ENCODE results near the gene PRDM2.
"Not testable (repeated sequence)": the region's sequence is repeated elsewhere in the genome, so short reads cannot be mapped to it uniquely, and the experiment has no call there.

The PRDM2 gene

GRCh38 chr1:13703558-13704490, 3.8 kb downstream of the PRDM2 start:
- Mint-ChIP-seq H3K27ac (peak overlapping the region; percentile 99), H3K4me3 (no peak overlapping the region), H3K4me1 (ENCODE audit: low read depth in 2 of 2) (peaks cover 32 to 63% of the 10 kb centered on the region in 2 donors), H3K27me3 (no peaks in the 10 kb centered on the region), H3K9me3 (peaks cover 0 to 3% of the 10 kb centered on the region in 2 donors), H3K36me3 (ENCODE audit: insufficient read depth) (peaks cover 47% of the 10 kb centered on the region)
- DNase-seq (no peak), ATAC-seq (replicated peaks) (no peak)

- peak overlapping the region; percentile 8 to 25 for H3K27ac Mint-ChIP-seq
- DNase-seq (no peak), ATAC-seq (replicated peaks) (no peak)
- H3K27me3 Mint-ChIP-seq = no peaks in the 10 kb centered on the region
- H3K36me3 Mint-ChIP-seq (ENCODE audit: insufficient read depth) = peaks cover 29% of the 10 kb centered on the region
- H3K4me3 Mint-ChIP-seq = no peak overlapping the region
- no peaks in the 10 kb centered on the region for H3K9me3 Mint-ChIP-seq
- peaks cover 24 to 61% of the 10 kb centered on the region in 2 donors for H3K4me1 Mint-ChIP-seq (ENCODE audit: low read depth in 2 of 2)
Measured at GRCh38 chr1:13706046-13706445, 6.1 kb downstream of the PRDM2 start.

GRCh38 chr1:13707164-13707563, 7.2 kb downstream of the PRDM2 start:
- H3K4me1 Mint-ChIP-seq (ENCODE audit: low read depth in 2 of 2) = peaks cover 24 to 60% of the 10 kb centered on the region in 2 donors

DNA sequence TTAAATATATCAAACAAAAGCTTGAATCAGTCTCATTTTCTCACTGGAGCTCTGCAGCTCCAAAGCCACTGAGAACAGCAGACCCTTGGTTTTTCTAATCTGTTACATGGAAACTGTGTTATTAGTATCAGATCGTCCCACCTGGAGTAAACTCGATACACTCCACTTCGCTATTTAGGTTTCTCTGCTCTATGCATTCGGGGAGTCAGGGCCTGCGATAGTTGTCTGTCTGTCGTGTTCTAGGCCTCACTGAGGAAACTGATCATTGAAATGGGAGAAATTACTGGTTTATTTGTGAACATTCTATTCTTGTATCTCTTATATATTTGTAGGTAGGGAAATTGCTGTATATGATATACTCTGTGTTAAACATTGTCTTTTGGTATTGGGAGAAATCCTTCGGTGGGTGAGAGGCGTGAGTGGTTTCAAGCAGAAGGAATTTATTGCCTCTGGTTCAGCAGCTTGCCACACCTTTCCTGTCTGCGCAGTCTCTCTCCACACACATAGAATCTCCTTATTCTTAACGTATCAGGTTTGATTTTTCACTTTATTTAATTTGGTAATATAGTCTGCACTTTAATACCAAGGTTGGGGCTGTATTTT, 8.5 kb downstream of the PRDM2 start:
- Mint-ChIP-seq H3K9me3 (no peaks in the 10 kb centered on the region), H3K27ac (no peak overlapping the region), H3K27me3 (no peaks in the 10 kb centered on the region), H3K36me3 (ENCODE audit: insufficient read depth) (peaks cover 12% of the 10 kb centered on the region), H3K4me1 (ENCODE audit: low read depth in 2 of 2) (peaks cover 13 to 57% of the 10 kb centered on the region in 2 donors), H3K4me3 (no peak overlapping the region)
- DNase-seq = no peak
- ATAC-seq (replicated peaks) = no peak

More at GRCh38 chr1:13707164-13707563, 7.2 kb downstream of the PRDM2 start:
- no peaks in the 10 kb centered on the region for H3K27me3 Mint-ChIP-seq
- DNase-seq (no peak), ATAC-seq (replicated peaks) (no peak)
- no peaks in the 10 kb centered on the region for H3K9me3 Mint-ChIP-seq
- H3K4me3 Mint-ChIP-seq = no peak overlapping the region
- peaks cover 21% of the 10 kb centered on the region for H3K36me3 Mint-ChIP-seq (ENCODE audit: insufficient read depth)
- H3K27ac Mint-ChIP-seq = no peak overlapping the region

- DNase-seq (no peak), ATAC-seq (replicated peaks) (no peak)
- no peaks in the 10 kb centered on the region for H3K27me3 Mint-ChIP-seq
- no peaks in the 10 kb centered on the region for H3K9me3 Mint-ChIP-seq
- peaks cover 13 to 53% of the 10 kb centered on the region in 2 donors for H3K4me1 Mint-ChIP-seq (ENCODE audit: low read depth in 2 of 2)
- no peak overlapping the region for H3K4me3 Mint-ChIP-seq
- peaks cover 12% of the 10 kb centered on the region for H3K36me3 Mint-ChIP-seq (ENCODE audit: insufficient read depth)
- no peak overlapping the region for H3K27ac Mint-ChIP-seq
Measured at GRCh38 chr1:13710086-13710485, 10.1 kb downstream of the PRDM2 start.

DNA sequence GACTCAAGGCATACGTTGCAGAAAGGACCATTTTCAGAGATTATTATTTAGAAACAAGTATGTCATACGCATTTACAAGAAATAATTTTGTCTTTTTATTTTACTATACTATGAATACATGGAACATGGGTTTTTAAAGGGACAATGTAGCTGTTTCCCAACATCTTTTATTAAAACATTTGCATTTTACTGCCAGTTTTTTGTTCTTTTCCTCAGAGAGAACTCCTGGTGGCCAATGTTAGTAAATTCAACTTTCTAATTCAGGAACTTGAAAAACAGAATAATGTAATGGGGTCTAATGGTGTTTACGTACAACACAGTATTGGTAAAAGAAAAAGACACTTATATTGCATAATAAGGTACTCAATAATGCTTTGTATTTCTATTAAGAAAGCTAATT, 14.9 kb downstream of the PRDM2 start:
- no peaks in the 10 kb centered on the region for H3K36me3 Mint-ChIP-seq (ENCODE audit: insufficient read depth)
- H3K9me3 Mint-ChIP-seq = no peaks in the 10 kb centered on the region
- H3K4me1 Mint-ChIP-seq (ENCODE audit: low read depth in 2 of 2) = peaks cover 11 to 32% of the 10 kb centered on the region in 2 donors
- no peak overlapping the region for H3K27ac Mint-ChIP-seq
- no peak for ATAC-seq (replicated peaks)
- no peak overlapping the region for H3K4me3 Mint-ChIP-seq
- no peak for DNase-seq
- H3K27me3 Mint-ChIP-seq = no peaks in the 10 kb centered on the region

- H3K27me3 Mint-ChIP-seq; H3K4me3 Mint-ChIP-seq; H3K36me3 Mint-ChIP-seq (ENCODE audit: insufficient read depth); H3K9me3 Mint-ChIP-seq; ATAC-seq (replicated peaks); H3K27ac Mint-ChIP-seq; DNase-seq: not testable (repeated sequence)
- H3K4me1 Mint-ChIP-seq (ENCODE audit: low read depth in 2 of 2) = peaks cover 9 to 27% of the 10 kb centered on the region in 2 donors
Measured at GRCh38 chr1:13715616-13716287, 15.8 kb downstream of the PRDM2 start.

GRCh38 chr1:13722808-13723360, 22.9 kb downstream of the PRDM2 start:
- H3K9me3 Mint-ChIP-seq = no peaks in the 10 kb centered on the region
- H3K27ac Mint-ChIP-seq = peak overlapping the region; percentile 3 to 10
- DNase-seq (no peak), ATAC-seq (replicated peaks) (no peak)
- H3K4me3 Mint-ChIP-seq = no peak overlapping the region
- H3K36me3 Mint-ChIP-seq (ENCODE audit: insufficient read depth) = peaks cover 7% of the 10 kb centered on the region
- no peaks in the 10 kb centered on the region for H3K27me3 Mint-ChIP-seq
- H3K4me1 Mint-ChIP-seq (ENCODE audit: low read depth in 2 of 2) = peaks cover 17 to 19% of the 10 kb centered on the region in 2 donors

- Mint-ChIP-seq H3K4me3 (no peak overlapping the region), H3K27me3 (no peaks in the 10 kb centered on the region), H3K36me3 (ENCODE audit: insufficient read depth) (peaks cover 7% of the 10 kb centered on the region), H3K4me1 (ENCODE audit: low read depth in 2 of 2) (peaks cover 15% of the 10 kb centered on the region in 2 donors), H3K9me3 (no peaks in the 10 kb centered on the region), H3K27ac (peak overlapping the region; percentile 10 to 31)
- DNase-seq = no peak
- ATAC-seq (replicated peaks) = no peak
Measured at GRCh38 chr1:13723810-13724209, 23.8 kb downstream of the PRDM2 start.

DNA sequence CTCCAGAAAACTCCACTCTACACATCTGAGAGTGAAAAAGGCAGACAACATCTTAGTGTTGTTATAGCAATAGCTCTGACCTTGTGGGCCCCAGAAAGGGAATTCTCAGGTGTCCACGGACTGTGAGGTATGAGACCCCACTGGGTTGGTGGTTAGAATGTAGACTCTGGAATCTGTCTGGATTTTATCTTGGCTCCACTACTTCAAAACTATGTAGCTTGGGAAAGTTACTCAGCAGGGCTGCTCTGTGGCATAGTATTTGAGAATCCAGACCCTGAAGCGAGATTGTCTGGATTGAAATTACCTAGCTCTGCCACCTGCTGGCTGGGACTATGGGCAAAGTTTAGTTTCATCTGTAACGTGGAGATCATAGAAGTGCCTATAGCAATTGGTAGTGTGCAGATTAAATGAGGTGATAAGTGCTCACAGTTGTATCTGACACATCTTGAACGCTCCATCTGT, 25.8 kb downstream of the PRDM2 start:
- peak overlapping the region in 1 of 2 donors; percentile 85 for H3K27ac Mint-ChIP-seq
- H3K4me3 Mint-ChIP-seq = no peak overlapping the region
- no peaks in the 10 kb centered on the region for H3K27me3 Mint-ChIP-seq
- H3K4me1 Mint-ChIP-seq (ENCODE audit: low read depth in 2 of 2) = peaks cover 23 to 29% of the 10 kb centered on the region in 2 donors
- H3K9me3 Mint-ChIP-seq = no peaks in the 10 kb centered on the region
- DNase-seq = peak; percentile 40 to 60 (median 48)
- ATAC-seq (replicated peaks) = peak; percentile 35
- peaks cover 13% of the 10 kb centered on the region for H3K36me3 Mint-ChIP-seq (ENCODE audit: insufficient read depth)

DNA sequence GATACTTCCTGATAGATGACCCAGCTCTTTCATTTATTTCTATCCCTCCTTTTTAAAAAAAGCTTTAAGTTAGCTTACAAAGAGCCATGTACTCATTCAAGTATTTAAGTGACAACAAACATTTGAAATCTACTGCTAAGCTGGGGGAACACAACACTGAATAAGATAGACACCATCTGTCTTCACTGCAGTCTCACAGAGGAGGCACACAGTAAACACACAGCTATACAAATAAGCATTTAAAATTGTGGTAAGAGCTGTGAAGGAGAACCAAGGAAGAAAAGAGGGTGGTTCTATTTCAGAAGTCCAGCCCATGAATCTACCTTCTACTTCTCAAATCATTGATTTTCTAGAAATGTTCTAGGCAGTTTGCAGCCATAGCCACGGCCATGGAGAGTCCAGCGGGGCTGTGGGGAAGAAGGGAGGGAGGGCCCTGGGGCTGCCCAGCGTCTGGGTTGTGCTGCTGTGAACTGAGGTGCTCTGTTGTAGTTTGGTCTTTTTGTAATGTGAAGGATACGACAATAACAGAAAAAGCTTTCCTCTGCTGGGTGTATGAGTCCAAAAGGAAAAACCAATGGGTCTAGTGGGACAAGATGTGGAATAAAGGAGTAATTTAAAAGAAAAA, 28.2 kb downstream of the PRDM2 start:
- DNase-seq = no peak
- Mint-ChIP-seq H3K9me3 (no peaks in the 10 kb centered on the region), H3K27me3 (no peaks in the 10 kb centered on the region), H3K4me3 (no peak overlapping the region), H3K27ac (peak overlapping the region; percentile 45 to 97), H3K36me3 (ENCODE audit: insufficient read depth) (peaks cover 13% of the 10 kb centered on the region), H3K4me1 (ENCODE audit: low read depth in 2 of 2) (peaks cover 32 to 47% of the 10 kb centered on the region in 2 donors)
- ATAC-seq (replicated peaks) = no peak

DNA sequence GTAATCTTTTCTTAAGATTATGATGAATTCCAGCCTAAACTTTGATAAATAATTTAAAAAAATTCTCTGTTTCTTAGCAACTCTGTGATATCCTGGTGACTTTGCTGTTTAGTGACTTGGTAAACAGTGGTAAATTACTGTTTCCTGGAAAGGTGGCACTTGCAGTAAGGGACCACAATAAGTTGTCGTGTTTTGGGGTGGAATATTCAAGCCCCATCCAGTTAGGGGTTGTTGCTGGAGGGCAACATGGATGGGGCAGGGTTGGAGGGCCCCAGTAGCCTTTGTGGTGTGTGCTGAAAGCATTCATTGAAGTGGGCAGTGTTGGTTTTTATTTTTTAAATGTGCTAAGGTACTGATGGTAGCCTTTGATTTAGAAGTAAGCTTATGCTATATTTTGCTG, 30.3 kb downstream of the PRDM2 start:
- no peaks in the 10 kb centered on the region for H3K27me3 Mint-ChIP-seq
- H3K36me3 Mint-ChIP-seq (ENCODE audit: insufficient read depth) = peaks cover 17% of the 10 kb centered on the region
- H3K4me3 Mint-ChIP-seq = peak overlapping the region; percentile 69 to 79
- DNase-seq (peak in 1 of 3 experiments; percentile 14), ATAC-seq (replicated peaks) (peak; percentile 9)
- H3K27ac Mint-ChIP-seq = peak overlapping the region; percentile 95 to 97
- H3K9me3 Mint-ChIP-seq = no peaks in the 10 kb centered on the region
- H3K4me1 Mint-ChIP-seq (ENCODE audit: low read depth in 2 of 2) = peaks cover 43 to 60% of the 10 kb centered on the region in 2 donors
